ENCODE measurements around the gene AZIN2. TPM values are rescaled to one million over a fixed set of nuclear protein-coding genes. Genes with fewer than 3 reads are reported as not detected.
A peak's percentile ranks its signal among the peaks of the same experiment; 100 is the strongest.

The AZIN2 gene
- total and polyA plus RNA-seq, 2 of the 13 experiments (the other 11 are each of a cell fraction or from before 2014, with no cell fraction given) = 1.7 to 3.5 TPM

- TF ChIP-seq ZNF362 (CRISPR knock-in tag; IDR thresholded peaks at IDR 0.05; ENCODE audit: borderline replicate concordance) (no peak), TEAD3 (CRISPR knock-in tag; optimal IDR thresholded peaks at IDR 0.05; ENCODE audit: borderline replicate concordance) (peak; percentile 49), MAX (IDR thresholded peaks at IDR 0.05) (peak; percentile 59; the same call in 1 of the 2 replicates), NBN (conservative IDR thresholded peaks at IDR 0.05) (no peak), SIN3A (IDR thresholded peaks at IDR 0.05; ENCODE audit: borderline replicate concordance, low read depth, low read length) (peak; percentile 45; the same call in 1 of the 2 replicates), ZNF576 (CRISPR knock-in tag; IDR thresholded peaks at IDR 0.05) (no peak), ZNF629 (CRISPR knock-in tag; conservative IDR thresholded peaks at IDR 0.05) (no peak), SRSF4 (IDR thresholded peaks at IDR 0.05; ENCODE audit: low read depth, low read length, poor library complexity, severe bottlenecking) (no peak), ZNF616 (CRISPR knock-in tag; IDR thresholded peaks at IDR 0.05; ENCODE audit: low read depth) (no peak), NR2C2 (CRISPR knock-in tag; IDR thresholded peaks at IDR 0.05; ENCODE audit: borderline replicate concordance) (no peak), RORA (CRISPR knock-in tag; IDR thresholded peaks at IDR 0.05) (no peak), ZBTB2 (CRISPR knock-in tag; IDR thresholded peaks at IDR 0.05; ENCODE audit: low read depth) (no peak), ZNF672 (CRISPR knock-in tag; IDR thresholded peaks at IDR 0.05) (no peak), ZNF652 (CRISPR knock-in tag; IDR thresholded peaks at IDR 0.05; ENCODE audit: borderline replicate concordance, low read depth) (no peak), ZBTB38 (CRISPR knock-in tag; IDR thresholded peaks at IDR 0.05) (no peak), CBX2 (IDR thresholded peaks at IDR 0.05; ENCODE audit: low read depth, low read length) (no peak), CBX2 (CRISPR knock-in tag; IDR thresholded peaks at IDR 0.05; ENCODE audit: low read depth) (no peak), ATF1 (CRISPR knock-in tag; IDR thresholded peaks at IDR 0.05) (no peak), SALL2 (CRISPR knock-in tag; IDR thresholded peaks at IDR 0.05) (no peak), ZNF281 (CRISPR knock-in tag; IDR thresholded peaks at IDR 0.05; ENCODE audit: borderline replicate concordance) (peak; percentile 52; the same call in 1 of the 2 replicates), ZUFSP (CRISPR knock-in tag; IDR thresholded peaks at IDR 0.05; ENCODE audit: borderline replicate concordance) (no peak), SP1 (IDR thresholded peaks at IDR 0.05) (no peak), SP1 (CRISPR knock-in tag; IDR thresholded peaks at IDR 0.05) (no peak)
Measured at GRCh38 chr1:33036051-33036525, 44.9 kb upstream of the AZIN2 start (continued).

Measured in HepG2 (cell line).